Astrocyte of the cerebellum (primary cell): ENCODE measurements around the gene CENPS.

Experiments used
- DNase-seq: peaks from one replicate; pipeline ENCODE4 v3.0.0-alpha.2; 2011; ENCODE audit warnings: low read depth
- H3K4me3 ChIP-seq: 2 replicates; pipeline ENCODE4 v1.5.1; 2011; ENCODE audit warnings: mild to moderate bottlenecking, low read depth, low read length, moderate library complexity
- CTCF ChIP-seq: IDR thresholded peaks from 2 replicates; pipeline ENCODE4 v1.5.1; 2012; ENCODE audit warnings: low read length, low read depth, moderate library complexity, mild to moderate bottlenecking; ENCODE audit errors: missing control alignments
- in situ Hi-C: cut with HindIII; loops from 2 replicates; pipeline ENCODE4 v1.10.0; 2017; ENCODE audit warnings: low sequenced_read_pairs

Gene CENPS

GRCh38 chr1:10430216-10431069 lies at the start of gene CENPS:
Gene CENPS, plus strand, starts transcription at chr1:10430433. Its CDS starts 85 bp downstream, at chr1:10430518.
- H3K4me3 ChIP-seq = peak within 1 kb of the TSS; percentile 62
- peak; percentile 81 for TF ChIP-seq CTCF
- in situ Hi-C loops = no loop called here
- peak; percentile 77 for DNase-seq

GRCh38 chr1:10380594-10381275 lies 49.5 kb upstream of the CENPS start:
- H3K4me3 ChIP-seq = no peak overlapping the region
- DNase-seq = peak; percentile 76
- TF ChIP-seq CTCF = no peak
- in situ Hi-C loops = no loop called here

GRCh38 chr1:10383630-10384029 lies 46.6 kb upstream of the CENPS start:
- DNase-seq = no peak
- no peak for TF ChIP-seq CTCF
- in situ Hi-C loops = no loop called here
- no peak overlapping the region for H3K4me3 ChIP-seq

GRCh38 chr1:10384219-10384618 lies 46.0 kb upstream of the CENPS start:
- no peak for TF ChIP-seq CTCF
- no peak for DNase-seq
- H3K4me3 ChIP-seq = no peak overlapping the region
- in situ Hi-C loops = no loop called here

GRCh38 chr1:10386761-10387676 lies 43.2 kb upstream of the CENPS start:
- no peak overlapping the region for H3K4me3 ChIP-seq
- TF ChIP-seq CTCF = no peak
- in situ Hi-C loops = no loop called here
- no peak for DNase-seq
